ENCODE measurements around the gene RNF32. TPM values are rescaled to one million over a fixed set of nuclear protein-coding genes. Genes with fewer than 3 reads are reported as not detected.

The RNF32 gene
- total RNA-seq, 1 donor: under 0.01 TPM

- Histone ChIP-seq H3K27ac (ENCODE audit: low read depth, low read length) (no peak overlapping the region), H3K4me3 (ENCODE audit: insufficient read depth, low read length) (no peak overlapping the region), H3K79me2 (ENCODE audit: insufficient read depth, low read length) (no peaks in the 10 kb centered on the region), H3K4me1 (ENCODE audit: insufficient read depth, low read length) (no peaks in the 10 kb centered on the region), H2AFZ (ENCODE audit: low read length) (no peak overlapping the region), H3K9me3 (ENCODE audit: low read depth, low read length) (no peaks in the 10 kb centered on the region), H3K27me3 (ENCODE audit: insufficient read depth, low read length) (no peaks in the 10 kb centered on the region), H3K4me2 (ENCODE audit: insufficient read depth, low read length) (no peak overlapping the region), H3K36me3 (ENCODE audit: insufficient read depth, low read length) (no peaks in the 10 kb centered on the region), H4K20me1 (ENCODE audit: insufficient read depth, low read length) (no peaks in the 10 kb centered on the region)
- no peak for TF ChIP-seq CTCF (IDR thresholded peaks at IDR 0.05; ENCODE audit: extremely low read depth, low read depth, low read length)
- DNase-seq (ENCODE audit: insufficient read length, low spot score, missing footprints): no peak
Observed at GRCh38 chr7:156702399-156702798, 61.8 kb downstream of the RNF32 start.

GRCh38 chr7:156703209-156703608 is 62.6 kb downstream of the RNF32 start:
- TF ChIP-seq CTCF (IDR thresholded peaks at IDR 0.05; ENCODE audit: extremely low read depth, low read depth, low read length): no peak
- no peaks in the 10 kb centered on the region for H3K4me1 ChIP-seq (ENCODE audit: insufficient read depth, low read length)
- H3K36me3 ChIP-seq (ENCODE audit: insufficient read depth, low read length): no peaks in the 10 kb centered on the region
- H3K4me2 ChIP-seq (ENCODE audit: insufficient read depth, low read length): no peak overlapping the region
- H4K20me1 ChIP-seq (ENCODE audit: insufficient read depth, low read length): no peaks in the 10 kb centered on the region
- no peak overlapping the region for H3K4me3 ChIP-seq (ENCODE audit: insufficient read depth, low read length)
- H3K27ac ChIP-seq (ENCODE audit: low read depth, low read length): no peak overlapping the region
- DNase-seq (ENCODE audit: insufficient read length, low spot score, missing footprints): no peak
- no peaks in the 10 kb centered on the region for H3K79me2 ChIP-seq (ENCODE audit: insufficient read depth, low read length)
- no peaks in the 10 kb centered on the region for H3K9me3 ChIP-seq (ENCODE audit: low read depth, low read length)
- no peak overlapping the region for H2AFZ ChIP-seq (ENCODE audit: low read length)
- no peaks in the 10 kb centered on the region for H3K27me3 ChIP-seq (ENCODE audit: insufficient read depth, low read length)

DNA sequence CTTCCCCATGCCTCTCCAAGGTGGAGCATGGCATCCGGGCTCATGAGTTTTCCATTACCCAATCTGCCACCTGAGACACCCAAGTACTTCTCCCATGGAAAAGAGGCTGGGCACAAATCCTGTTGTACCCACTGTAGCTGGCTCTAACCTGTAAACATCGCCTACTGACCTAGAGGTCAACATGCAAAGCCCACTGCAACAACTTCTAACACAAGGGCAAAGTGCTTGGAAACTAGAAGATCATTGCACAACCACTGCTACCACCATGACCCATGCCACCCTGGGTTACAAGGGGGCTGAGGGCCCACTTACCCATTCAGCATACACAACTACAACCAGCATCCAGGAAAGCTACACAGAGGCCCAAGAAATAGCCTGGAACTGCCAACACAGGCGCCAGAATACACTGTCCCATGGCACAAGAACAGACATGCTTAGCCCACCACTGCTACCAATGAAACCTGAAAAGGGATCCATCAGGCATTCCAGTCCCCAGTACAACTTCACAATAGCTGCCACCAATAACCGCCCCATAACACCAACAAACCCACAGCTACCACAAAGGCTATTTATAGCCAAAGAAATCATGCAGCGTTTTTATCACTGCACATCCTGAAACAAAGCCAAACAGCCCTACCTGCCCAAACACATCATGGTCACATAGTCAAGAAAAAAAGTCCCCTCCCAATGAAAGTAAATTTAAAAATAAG is 63.4 kb downstream of the RNF32 start:
- no peaks in the 10 kb centered on the region for H3K9me3 ChIP-seq (ENCODE audit: low read depth, low read length)
- no peak for TF ChIP-seq CTCF (IDR thresholded peaks at IDR 0.05; ENCODE audit: extremely low read depth, low read depth, low read length)
- no peak overlapping the region for H3K27ac ChIP-seq (ENCODE audit: low read depth, low read length)
- H3K36me3 ChIP-seq (ENCODE audit: insufficient read depth, low read length): no peaks in the 10 kb centered on the region
- H2AFZ ChIP-seq (ENCODE audit: low read length): no peak overlapping the region
- no peak for DNase-seq (ENCODE audit: insufficient read length, low spot score, missing footprints)
- no peak overlapping the region for H3K4me2 ChIP-seq (ENCODE audit: insufficient read depth, low read length)
- H3K4me1 ChIP-seq (ENCODE audit: insufficient read depth, low read length): no peaks in the 10 kb centered on the region
- H3K79me2 ChIP-seq (ENCODE audit: insufficient read depth, low read length): no peaks in the 10 kb centered on the region
- H4K20me1 ChIP-seq (ENCODE audit: insufficient read depth, low read length): no peaks in the 10 kb centered on the region
- no peak overlapping the region for H3K4me3 ChIP-seq (ENCODE audit: insufficient read depth, low read length)
- H3K27me3 ChIP-seq (ENCODE audit: insufficient read depth, low read length): no peaks in the 10 kb centered on the region

- TF ChIP-seq CTCF (IDR thresholded peaks at IDR 0.05; ENCODE audit: extremely low read depth, low read depth, low read length): no peak
- Histone ChIP-seq H3K27ac (ENCODE audit: low read depth, low read length) (no peak overlapping the region), H3K79me2 (ENCODE audit: insufficient read depth, low read length) (no peaks in the 10 kb centered on the region), H3K27me3 (ENCODE audit: insufficient read depth, low read length) (no peaks in the 10 kb centered on the region), H4K20me1 (ENCODE audit: insufficient read depth, low read length) (no peaks in the 10 kb centered on the region), H2AFZ (ENCODE audit: low read length) (no peak overlapping the region), H3K4me2 (ENCODE audit: insufficient read depth, low read length) (no peak overlapping the region), H3K9me3 (ENCODE audit: low read depth, low read length) (no peaks in the 10 kb centered on the region), H3K36me3 (ENCODE audit: insufficient read depth, low read length) (no peaks in the 10 kb centered on the region), H3K4me3 (ENCODE audit: insufficient read depth, low read length) (no peak overlapping the region), H3K4me1 (ENCODE audit: insufficient read depth, low read length) (peaks cover 9% of the 10 kb centered on the region)
- DNase-seq (ENCODE audit: insufficient read length, low spot score, missing footprints): no peak
Observed at GRCh38 chr7:156722043-156722826, 81.7 kb downstream of the RNF32 start.
